ENCODE results near the gene STBD1.

DNA sequence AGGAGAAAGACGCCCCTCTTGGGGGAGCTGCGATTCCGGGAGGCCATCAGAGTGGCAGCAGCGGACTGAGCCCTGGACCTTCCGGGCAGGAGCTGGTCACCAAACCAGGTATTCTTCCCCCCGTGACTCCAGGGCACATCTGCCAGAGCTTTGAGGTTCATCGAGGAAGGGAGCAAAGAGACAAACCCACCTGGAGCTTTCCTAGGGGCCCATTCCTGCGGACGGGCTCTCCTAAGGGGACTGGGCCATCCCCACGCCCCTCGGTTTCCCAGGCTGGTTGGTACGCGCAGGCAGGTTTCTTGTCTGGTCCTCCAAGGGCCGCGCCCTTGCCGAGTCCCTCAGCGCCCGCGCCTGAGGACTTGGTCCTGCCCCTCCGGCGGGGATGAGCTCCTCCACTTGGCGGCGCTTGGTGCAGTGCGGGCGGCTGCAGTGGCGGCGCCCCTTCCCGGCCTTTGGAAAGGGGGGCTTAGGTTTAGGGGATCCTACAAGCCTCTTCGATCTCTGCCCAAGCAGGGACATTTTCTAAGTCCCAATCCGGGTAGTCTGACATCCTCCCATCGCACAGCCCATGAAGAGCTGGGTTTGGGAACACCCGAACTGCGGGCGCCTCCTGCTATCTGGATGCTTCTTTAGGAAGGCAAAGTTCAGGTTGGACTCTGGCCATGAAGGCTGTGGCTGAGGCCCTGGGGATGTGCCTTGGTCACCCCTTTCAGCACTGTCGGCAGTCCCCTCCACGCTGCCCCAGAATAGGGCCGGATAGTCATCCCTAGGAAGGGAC lies 538 bp downstream of the STBD1 start:
- TF ChIP-seq, protein P1, sequence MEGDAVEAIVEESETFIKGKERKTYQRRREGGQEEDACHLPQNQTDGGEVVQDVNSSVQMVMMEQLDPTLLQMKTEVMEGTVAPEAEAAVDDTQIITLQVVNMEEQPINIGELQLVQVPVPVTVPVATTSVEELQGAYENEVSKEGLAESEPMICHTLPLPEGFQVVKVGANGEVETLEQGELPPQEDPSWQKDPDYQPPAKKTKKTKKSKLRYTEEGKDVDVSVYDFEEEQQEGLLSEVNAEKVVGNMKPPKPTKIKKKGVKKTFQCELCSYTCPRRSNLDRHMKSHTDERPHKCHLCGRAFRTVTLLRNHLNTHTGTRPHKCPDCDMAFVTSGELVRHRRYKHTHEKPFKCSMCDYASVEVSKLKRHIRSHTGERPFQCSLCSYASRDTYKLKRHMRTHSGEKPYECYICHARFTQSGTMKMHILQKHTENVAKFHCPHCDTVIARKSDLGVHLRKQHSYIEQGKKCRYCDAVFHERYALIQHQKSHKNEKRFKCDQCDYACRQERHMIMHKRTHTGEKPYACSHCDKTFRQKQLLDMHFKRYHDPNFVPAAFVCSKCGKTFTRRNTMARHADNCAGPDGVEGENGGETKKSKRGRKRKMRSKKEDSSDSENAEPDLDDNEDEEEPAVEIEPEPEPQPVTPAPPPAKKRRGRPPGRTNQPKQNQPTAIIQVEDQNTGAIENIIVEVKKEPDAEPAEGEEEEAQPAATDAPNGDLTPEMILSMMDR (conservative IDR thresholded peaks at IDR 0.05 in 1 of 2, IDR thresholded peaks at IDR 0.05 in 1 of 2; ENCODE audit: extremely low read depth in 1 of 2, insufficient read depth in 1 of 2, low read depth in 1 of 2, low read length in 2 of 2): peak; percentile 12 to 62
- no peak for TF ChIP-seq EZH2 (IDR thresholded peaks at IDR 0.05; ENCODE audit: borderline replicate concordance, low read length)

Measured in mammary epithelial cell (primary cell).